Measurements from ENCODE around the gene NOS1AP.

DNA sequence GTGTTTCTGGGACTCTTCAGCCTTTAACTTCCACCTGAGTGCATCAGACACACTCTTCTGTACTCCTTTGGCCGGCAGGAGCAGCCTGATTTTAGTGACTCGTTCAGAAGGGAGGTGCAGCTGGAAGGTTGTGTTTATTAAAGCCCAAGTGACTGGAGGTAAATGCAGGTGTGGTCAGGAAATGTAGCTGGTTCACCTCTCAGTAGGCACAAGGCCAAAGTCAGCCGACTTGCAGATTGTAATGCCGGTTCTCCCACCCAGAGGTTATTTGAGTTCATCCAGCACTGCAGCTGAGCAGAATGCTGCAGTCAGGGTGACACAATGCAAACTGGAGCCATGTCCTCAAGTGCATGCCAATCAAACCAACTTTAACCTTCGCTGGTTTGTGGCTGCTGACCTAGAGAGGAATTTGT is 215.7 kb downstream of the NOS1AP start:
- TF ChIP-seq CTCF (IDR thresholded peaks at IDR 0.05) (no peak), ELF1 (IDR thresholded peaks at IDR 0.05) (no peak), MAX (IDR thresholded peaks at IDR 0.05; ENCODE audit: low read depth) (no peak), NRF1 (IDR thresholded peaks at IDR 0.05; ENCODE audit: low read depth, low read length) (no peak), EP300 (IDR thresholded peaks at IDR 0.05; ENCODE audit: borderline replicate concordance in 1 of 2, low read depth in 1 of 2, low read length in 1 of 2) (no peak), TCF12 (IDR thresholded peaks at IDR 0.05) (no peak), YY1 (IDR thresholded peaks at IDR 0.05; ENCODE audit: low read depth) (no peak), USF2 (IDR thresholded peaks at IDR 0.05; ENCODE audit: borderline replicate concordance, low read depth, low read length) (no peak), EZH2phosphoT487 (IDR thresholded peaks at IDR 0.05; ENCODE audit: borderline replicate concordance, low read depth) (no peak), NFIC (IDR thresholded peaks at IDR 0.05; ENCODE audit: borderline replicate concordance) (no peak)

Data from SK-N-SH (cell line).